ENCODE measurements around the gene SPECC1.
"Not testable (repeated sequence)": the region's sequence is repeated elsewhere in the genome, so short reads cannot be mapped to it uniquely, and the experiment has no call there.

The SPECC1 gene

GRCh38 chr17:20284570-20285295 is 275.6 kb downstream of the SPECC1 start:
- FAIRE-seq: no peak

GRCh38 chr17:20289984-20290383 is 280.8 kb downstream of the SPECC1 start:
- no peak for FAIRE-seq

GRCh38 chr17:20291853-20292252 is 282.7 kb downstream of the SPECC1 start:
- FAIRE-seq: no peak

GRCh38 chr17:20293501-20293900 is 284.3 kb downstream of the SPECC1 start:
- no peak for FAIRE-seq

GRCh38 chr17:20294120-20294519 is 285.0 kb downstream of the SPECC1 start:
- FAIRE-seq: no peak

GRCh38 chr17:20299013-20299412 is 289.9 kb downstream of the SPECC1 start:
- no peak for FAIRE-seq

- no peak for FAIRE-seq
These were observed 291.3 kb downstream of the SPECC1 start for GRCh38 chr17:20300436-20300934.

GRCh38 chr17:20302246-20302917 is 293.2 kb downstream of the SPECC1 start:
- no peak for FAIRE-seq

GRCh38 chr17:20304961-20305360 is 295.8 kb downstream of the SPECC1 start:
- no peak for FAIRE-seq

GRCh38 chr17:20306924-20307323 is 297.8 kb downstream of the SPECC1 start:
- FAIRE-seq: no peak

GRCh38 chr17:20307326-20307910 is 298.3 kb downstream of the SPECC1 start:
- FAIRE-seq: no peak

GRCh38 chr17:20310481-20310880 is 301.3 kb downstream of the SPECC1 start:
- no peak for FAIRE-seq

- FAIRE-seq: no peak
These were observed 304.1 kb downstream of the SPECC1 start for GRCh38 chr17:20313306-20313705.

- no peak for FAIRE-seq
These were observed 304.7 kb downstream of the SPECC1 start for GRCh38 chr17:20313891-20314290.

- no peak for FAIRE-seq
These were observed 305.7 kb downstream of the SPECC1 start for GRCh38 chr17:20314834-20315233.

GRCh38 chr17:20315311-20315710 is 306.2 kb downstream of the SPECC1 start:
- no peak for FAIRE-seq

- FAIRE-seq: no peak
These were observed 306.7 kb downstream of the SPECC1 start for GRCh38 chr17:20315821-20316220.

- FAIRE-seq: not testable (repeated sequence)
These were observed 311.5 kb downstream of the SPECC1 start for GRCh38 chr17:20320535-20321229.

- not testable (repeated sequence) for FAIRE-seq
These were observed 312.2 kb downstream of the SPECC1 start for GRCh38 chr17:20321357-20321756.

- FAIRE-seq: not testable (repeated sequence)
These were observed 318.6 kb downstream of the SPECC1 start for GRCh38 chr17:20327739-20328138.

- FAIRE-seq: not testable (repeated sequence)
These were observed 342.2 kb downstream of the SPECC1 start for GRCh38 chr17:20351405-20351804.

GRCh38 chr17:20352567-20352966 is 343.4 kb downstream of the SPECC1 start:
- FAIRE-seq: not testable (repeated sequence)

GRCh38 chr17:20363846-20364245 is 354.7 kb downstream of the SPECC1 start:
- FAIRE-seq: not testable (repeated sequence)
